Pancreas (tissue), 10 donors: ENCODE results near the gene KDM4C. TPM values are rescaled to one million over a fixed set of nuclear protein-coding genes. Genes with fewer than 3 reads are reported as not detected.

Source experiments
- ATAC-seq, 4 donors: fragments of 200-7000 bp; cut with Tn5 transposase; one replicate each; pipeline versions ENCODE4 v1.8.0 to v1.9.1; 2020; ENCODE audit warnings: mild to moderate bottlenecking in 4 of 4, moderate library complexity in 4 of 4
- DNase-seq, 6 donors: peaks; one replicate each; pipeline ENCODE4 v3.0.0-alpha.2; 2020
- FAIRE-seq: peaks from 2 replicates; lab custom pipeline; 2012; peaks lifted over from hg19 to GRCh38; lab: Jason Lieb, UNC
- H3K27ac ChIP-seq, 4 donors: fragments of 200-600 bp; sonication (generic); 1 replicate in 3 of 4; 2 replicates in 1 of 4; pipeline versions ENCODE4 v1.5.0 to v1.8.0; 2020
- H3K27me3 ChIP-seq, 4 donors: fragments of 200-600 bp; one replicate each; pipeline ENCODE4 v1.8.0; 2021
- H3K36me3 ChIP-seq, 3 donors: fragments of 200-600 bp; sonication (generic) in 1 of 3; one replicate each; pipeline versions ENCODE4 v1.5.0 to v1.8.0; 2020 to 2021
- H3K4me1 ChIP-seq, 3 donors: fragments of 200-600 bp; one replicate each; pipeline ENCODE4 v1.8.0; 2021
- H3K4me3 ChIP-seq, 4 donors: fragments of 200-600 bp; sonication (generic) in 2 of 4; one replicate each; pipeline versions ENCODE4 v1.5.0 to v1.8.0; 2020 to 2021
- H3K9me3 ChIP-seq, 4 donors: fragments of 200-600 bp; one replicate each; pipeline ENCODE4 v1.8.0; 2021
- WGBS, 2 donors: extraction: QIAGEN DNeasy Blood & Tissue Kit; methylation state at CpG; one replicate each; pipeline ENCODE4 v1.1.7; 2013; 5-methylcytosine and 5-hydroxymethylcytosine counted together
- intact Hi-C, 3 donors: fragments of 100-400 bp; cut with DNase I; formaldehyde crosslinking; loops; one replicate each; pipeline versions ENCODE4 v1.11.1 to v1.14.2; 2022
- polyA plus RNA-seq, 2 donors: library from polyadenylated mRNA; stranded (reverse); fragments of 200-250 nt; gene quantifications; one replicate each; pipeline ENCODE4 v1.2.3, GENCODE V29; 2013
- total RNA-seq, 6 donors: library from RNA; stranded (reverse); fragmentation: NEBNext Ultra II Directional in 4 of 6; extraction: Animal tissue kit (Norgen Biotek cat#: 25700) in 4 of 6; gene quantifications; one replicate each; pipeline versions ENCODE4 v1.2.1 to v1.2.4, GENCODE V29; 2021 to 2023
- TF ChIP-seq, protein P1 (sequence below), 4 donors: fragments of 200-600 bp; sonication (generic) in 3 of 4; IDR thresholded peaks; one replicate each; pipeline versions ENCODE4 v1.5.0 to v1.8.0; 2021; ENCODE audit warnings: antibody characterized with exemption in 4 of 4
- donor health status: healthy with polysubstance abuse.
- donor health status: DM: no; HTN: no; CAD: no; lungs with moderate emphysema.
- donor health status: DM: no; HTN: no; CAD: no.
- donor health status: control.
- donor health status: control.
- donor health status: Bipolar disorder and iron deficiency.
- donor health status: DM: yes; HTN: yes; CAD: no.
- donor health status: DM: no; HTN: no; CAD: no.
- donor health status: DM: no; HTN: no; CAD: no.
- donor health status: DM: yes; HTN: yes; CAD: no.

KDM4C gene
- total and polyA plus RNA-seq, 8 donors = 10.5 to 30.8 (median 19.7) TPM

GRCh38 chr9:7053903-7054302 lies 296.1 kb downstream of the KDM4C start:
- no peaks in the 10 kb centered on the region for H3K36me3 ChIP-seq
- H3K4me3 ChIP-seq = no peak overlapping the region
- TF ChIP-seq, protein P1, sequence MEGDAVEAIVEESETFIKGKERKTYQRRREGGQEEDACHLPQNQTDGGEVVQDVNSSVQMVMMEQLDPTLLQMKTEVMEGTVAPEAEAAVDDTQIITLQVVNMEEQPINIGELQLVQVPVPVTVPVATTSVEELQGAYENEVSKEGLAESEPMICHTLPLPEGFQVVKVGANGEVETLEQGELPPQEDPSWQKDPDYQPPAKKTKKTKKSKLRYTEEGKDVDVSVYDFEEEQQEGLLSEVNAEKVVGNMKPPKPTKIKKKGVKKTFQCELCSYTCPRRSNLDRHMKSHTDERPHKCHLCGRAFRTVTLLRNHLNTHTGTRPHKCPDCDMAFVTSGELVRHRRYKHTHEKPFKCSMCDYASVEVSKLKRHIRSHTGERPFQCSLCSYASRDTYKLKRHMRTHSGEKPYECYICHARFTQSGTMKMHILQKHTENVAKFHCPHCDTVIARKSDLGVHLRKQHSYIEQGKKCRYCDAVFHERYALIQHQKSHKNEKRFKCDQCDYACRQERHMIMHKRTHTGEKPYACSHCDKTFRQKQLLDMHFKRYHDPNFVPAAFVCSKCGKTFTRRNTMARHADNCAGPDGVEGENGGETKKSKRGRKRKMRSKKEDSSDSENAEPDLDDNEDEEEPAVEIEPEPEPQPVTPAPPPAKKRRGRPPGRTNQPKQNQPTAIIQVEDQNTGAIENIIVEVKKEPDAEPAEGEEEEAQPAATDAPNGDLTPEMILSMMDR (IDR thresholded peaks at IDR 0.05) = no peak
- peaks cover 5 to 7% (median 7%) of the 10 kb centered on the region in 3 donors for H3K4me1 ChIP-seq
- ATAC-seq (no peak), DNase-seq (no peak), FAIRE-seq (no peak)
- 50% methylated on average over 2 of the region's 2 CpGs for WGBS, 2 donors
- no peaks in the 10 kb centered on the region for H3K9me3 ChIP-seq
- intact Hi-C loops = no loop called here
- no peaks in the 10 kb centered on the region for H3K27me3 ChIP-seq
- no peak overlapping the region for H3K27ac ChIP-seq

DNA sequence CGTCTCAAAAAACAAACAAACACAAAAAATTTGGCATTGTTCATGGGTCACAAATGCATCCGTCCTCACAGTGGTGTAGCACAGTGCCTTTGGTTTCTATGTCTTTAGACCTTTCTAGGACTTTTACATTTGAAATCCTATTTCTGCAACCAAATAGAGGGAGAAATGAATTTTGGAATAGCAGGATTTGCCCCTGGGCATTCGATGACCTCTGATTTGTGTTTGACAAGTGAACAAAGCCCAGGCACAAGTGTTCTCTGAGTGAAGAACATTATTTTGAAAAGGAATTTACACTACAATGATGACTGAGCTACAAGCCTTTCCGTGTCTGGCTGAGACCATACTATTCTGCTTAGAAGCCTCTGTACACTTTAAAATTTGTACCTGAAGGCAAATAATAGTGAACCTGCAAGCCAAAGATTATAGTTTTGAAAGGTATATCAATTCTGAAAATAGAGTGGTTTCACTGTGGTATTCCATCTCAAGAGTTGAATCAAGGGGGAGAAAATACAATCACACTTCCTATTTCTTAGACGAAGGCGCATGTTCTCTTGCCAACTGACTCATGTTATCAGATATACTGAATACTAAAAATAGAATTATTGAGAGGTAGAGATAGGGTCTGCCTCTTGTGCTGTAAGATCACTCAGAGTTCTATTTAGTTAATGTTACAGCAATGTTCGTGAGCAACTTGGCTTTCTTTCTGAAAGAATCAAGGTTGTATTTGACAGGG lies 297.6 kb downstream of the KDM4C start:
- WGBS, 2 donors = 41 to 42% methylated on average over 7 of the region's 7 CpGs
- intact Hi-C loops = no loop called here
- ATAC-seq = peak; percentile 17 to 50 (median 45)
- H3K27ac ChIP-seq = no peak overlapping the region
- TF ChIP-seq, protein P1 (IDR thresholded peaks at IDR 0.05) = no peak
- H3K27me3 ChIP-seq = no peaks in the 10 kb centered on the region
- peaks cover 5 to 7% (median 7%) of the 10 kb centered on the region in 3 donors for H3K4me1 ChIP-seq
- DNase-seq = no peak
- H3K9me3 ChIP-seq = no peaks in the 10 kb centered on the region
- no peak for FAIRE-seq
- H3K36me3 ChIP-seq = no peaks in the 10 kb centered on the region
- H3K4me3 ChIP-seq = no peak overlapping the region

DNA sequence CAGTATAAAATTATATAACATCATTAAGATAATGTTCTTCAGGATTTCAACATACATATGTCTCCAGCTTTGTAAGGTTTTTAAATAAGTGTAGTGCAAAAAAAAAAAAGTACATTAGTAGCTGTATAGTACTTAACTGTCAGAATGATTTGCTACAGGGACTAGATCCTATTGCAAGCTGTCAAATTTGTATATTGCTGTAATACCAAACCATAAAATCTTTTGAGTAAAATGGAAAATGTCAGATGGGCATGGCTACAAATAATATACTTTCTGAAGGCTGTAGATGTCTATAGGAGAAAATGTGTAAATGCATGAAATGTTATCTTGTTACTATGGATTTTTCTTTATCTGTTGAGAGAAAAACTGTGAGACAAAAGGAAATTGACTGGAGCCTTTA lies 298.5 kb downstream of the KDM4C start:
- intact Hi-C loops = no loop called here
- no peaks in the 10 kb centered on the region for H3K36me3 ChIP-seq
- H3K27ac ChIP-seq = no peak overlapping the region
- no peaks in the 10 kb centered on the region for H3K27me3 ChIP-seq
- H3K4me1 ChIP-seq = peaks cover 5 to 7% (median 7%) of the 10 kb centered on the region in 3 donors
- ATAC-seq (no peak), DNase-seq (no peak), FAIRE-seq (no peak)
- no peak overlapping the region for H3K4me3 ChIP-seq
- TF ChIP-seq, protein P1 (IDR thresholded peaks at IDR 0.05) = no peak
- no peaks in the 10 kb centered on the region for H3K9me3 ChIP-seq

GRCh38 chr9:7058473-7058872 lies 300.7 kb downstream of the KDM4C start:
- H3K4me1 ChIP-seq = peaks cover 5 to 7% (median 7%) of the 10 kb centered on the region in 3 donors
- H3K27me3 ChIP-seq = no peaks in the 10 kb centered on the region
- WGBS, 2 donors = 37% methylated on average over 3 of the region's 3 CpGs
- FAIRE-seq = no peak
- ATAC-seq = peak in 1 of 4 donors; percentile 44
- intact Hi-C loops = no loop called here
- no peak overlapping the region for H3K27ac ChIP-seq
- H3K36me3 ChIP-seq = no peaks in the 10 kb centered on the region
- TF ChIP-seq, protein P1 (IDR thresholded peaks at IDR 0.05) = no peak
- no peaks in the 10 kb centered on the region for H3K9me3 ChIP-seq
- H3K4me3 ChIP-seq = no peak overlapping the region
- DNase-seq = no peak

GRCh38 chr9:7067169-7067568 lies 309.4 kb downstream of the KDM4C start:
- no peak for ATAC-seq

More at GRCh38 chr9:7067169-7067568, 309.4 kb downstream of the KDM4C start:
- no peaks in the 10 kb centered on the region for H3K4me1 ChIP-seq
- H3K27me3 ChIP-seq = no peaks in the 10 kb centered on the region
- DNase-seq = no peak
- FAIRE-seq = no peak
- WGBS, 2 donors = 69 to 81% methylated on average over 4 of the region's 4 CpGs
- H3K9me3 ChIP-seq = no peaks in the 10 kb centered on the region
- H3K36me3 ChIP-seq = no peaks in the 10 kb centered on the region
- TF ChIP-seq, protein P1 (IDR thresholded peaks at IDR 0.05) = no peak
- no peak overlapping the region for H3K27ac ChIP-seq
- H3K4me3 ChIP-seq = no peak overlapping the region
- intact Hi-C loops = no loop called here
